Activated CD4-positive, alpha-beta memory T cell treated with anti-CD3 and anti-CD28 coated beads, Interleukin-2, amount 10 ng/mL, durations not matched to agents 7 days and 5 days (primary cell): Measurements from ENCODE around the gene TSKU. TPM values are rescaled to one million over a fixed set of nuclear protein-coding genes. Genes with fewer than 3 reads are reported as not detected.

Experiments used
- CTCF ChIA-PET: fragments of 350-600 bp; sonication (Branson Sonifier 250); formaldehyde crosslinking; loops from one replicate; lab custom pipeline; 2021; ENCODE audit warnings: antibody characterized with exemption, inconsistent platforms; lab: Charles Lee
- POLR2A ChIA-PET: fragments of 350-600 bp; sonication (Branson Sonifier 250); formaldehyde crosslinking; loops from one replicate; lab custom pipeline; 2021; ENCODE audit warnings: antibody characterized with exemption; lab: Charles Lee
- DNase-seq: peaks from one replicate; pipeline ENCODE4 v3.0.0-alpha.2; 2020
- H3K27ac Mint-ChIP-seq: one replicate; pipeline ENCODE4 v1.8.0; 2021; ENCODE audit warnings: mild to moderate bottlenecking, mixed read lengths
- H3K27me3 Mint-ChIP-seq: one replicate; pipeline ENCODE4 v1.8.0; 2021; ENCODE audit warnings: mixed read lengths
- H3K36me3 Mint-ChIP-seq: one replicate; pipeline ENCODE4 v1.8.0; 2021; ENCODE audit warnings: low read depth, mixed read lengths
- H3K4me1 Mint-ChIP-seq: one replicate; pipeline ENCODE4 v1.8.0; 2021; ENCODE audit warnings: mixed read lengths
- H3K4me3 Mint-ChIP-seq: one replicate; pipeline ENCODE4 v1.8.0; 2021; ENCODE audit warnings: mild to moderate bottlenecking, mixed read lengths
- H3K9me3 Mint-ChIP-seq: one replicate; pipeline ENCODE4 v1.8.0; 2021; ENCODE audit warnings: mixed read lengths
- total RNA-seq, 2 experiments: library from RNA; stranded (reverse); gene quantifications; one replicate each; pipeline ENCODE4 v1.2.3, GENCODE V29; 2021

TSKU gene
- total RNA-seq, 2 experiments from 2014 or later, result 0.85 to 1.2 TPM

DNA sequence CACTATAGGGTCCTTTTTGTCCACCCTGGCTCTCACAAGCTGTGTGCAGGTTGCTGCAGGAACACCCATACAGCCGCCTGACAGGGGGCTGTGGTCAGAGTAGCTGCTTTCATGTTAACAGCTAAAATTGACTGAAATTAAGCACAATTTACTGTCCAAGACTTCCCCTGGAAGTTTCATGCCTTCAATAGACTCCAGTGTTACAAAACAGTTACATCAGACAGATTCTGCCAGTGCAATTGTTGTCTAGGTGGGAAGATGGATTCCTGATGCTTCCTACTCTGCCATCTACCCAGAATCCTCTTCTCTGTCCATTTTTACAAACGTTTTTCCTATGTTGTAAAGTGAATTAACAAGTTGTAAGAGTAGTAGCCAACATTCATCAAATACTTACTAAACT lies 5.3 kb upstream of the TSKU start:
- Mint-ChIP-seq H3K27me3 (peaks cover 58% of the 10 kb centered on the region), H3K36me3 (peaks cover 13% of the 10 kb centered on the region), H3K9me3 (peaks cover 25% of the 10 kb centered on the region), H3K4me1 (peaks cover 12% of the 10 kb centered on the region), H3K27ac (no peak overlapping the region), H3K4me3 (no peak overlapping the region)
- ChIA-PET CTCF (no interaction called here), POLR2A (no interaction called here)
- DNase-seq, result no peak

DNA sequence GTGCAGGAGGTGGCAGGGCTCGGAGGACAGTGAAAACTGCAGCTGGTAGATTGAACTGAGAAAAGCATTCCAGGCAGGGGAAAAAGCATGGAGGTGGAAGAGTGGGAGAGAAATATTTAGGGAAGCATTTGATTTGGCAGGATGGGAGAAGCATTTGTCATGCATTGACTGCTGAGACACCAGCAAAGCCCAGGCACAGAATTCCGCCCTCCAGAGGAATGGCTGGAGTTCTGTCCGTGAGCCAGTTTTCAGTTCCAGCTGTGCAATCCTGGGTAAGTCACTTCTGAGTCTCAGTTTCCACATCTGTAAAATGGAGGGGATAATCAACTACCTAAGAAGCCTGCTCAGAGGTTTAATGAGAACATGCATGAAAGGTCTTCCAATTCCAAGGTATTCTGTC lies 4.3 kb upstream of the TSKU start:
- ChIA-PET POLR2A (no interaction called here), CTCF (interaction anchor here (1.1 kb wide), 1 partner anchor 20 kb away, joined by 3 read pairs; no protein-coding TSS in a partner anchor)
- Mint-ChIP-seq H3K36me3 (peaks cover 13% of the 10 kb centered on the region), H3K4me1 (peaks cover 12% of the 10 kb centered on the region), H3K27me3 (peaks cover 58% of the 10 kb centered on the region), H3K4me3 (no peak overlapping the region), H3K9me3 (peaks cover 25% of the 10 kb centered on the region), H3K27ac (no peak overlapping the region)
- DNase-seq, result no peak

DNA sequence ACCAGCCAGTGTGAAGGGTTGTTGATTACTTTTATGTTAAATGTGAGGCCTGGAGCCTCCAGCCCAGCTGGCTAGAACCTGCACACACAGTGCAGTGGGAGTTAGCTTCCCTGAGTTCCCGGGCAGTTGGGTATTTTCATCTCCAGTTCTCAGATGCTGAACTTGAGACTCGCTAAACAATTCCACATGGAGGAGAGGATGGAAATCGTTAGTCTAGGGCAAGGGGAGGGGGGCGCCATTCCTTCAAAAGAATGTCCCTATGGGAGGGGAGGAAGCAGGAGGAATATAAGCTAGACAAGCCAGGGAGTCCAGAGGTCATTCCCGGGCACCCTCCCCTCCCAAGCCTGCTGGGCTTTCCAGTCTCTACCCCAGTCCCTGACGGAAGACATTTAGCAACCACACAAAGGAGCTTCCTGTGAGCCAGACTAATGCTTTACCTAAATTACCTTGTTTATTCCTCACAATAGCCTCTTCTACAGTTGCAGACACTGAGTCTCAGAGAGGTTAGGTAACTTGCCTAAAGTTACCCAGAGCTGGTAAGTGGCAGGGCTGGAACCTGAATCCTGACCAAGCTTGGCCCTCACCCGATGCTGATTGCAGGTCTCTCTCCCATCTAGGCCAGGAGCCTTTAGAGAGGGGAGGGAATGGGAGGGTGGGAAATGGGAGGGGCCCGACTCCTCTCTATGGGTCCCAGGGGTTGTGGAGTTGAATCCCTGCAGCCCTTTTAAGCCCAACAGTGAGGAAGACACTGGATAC lies 1.9 kb upstream of the TSKU start:
- Mint-ChIP-seq H3K27ac (no peak overlapping the region), H3K36me3 (peaks cover 13% of the 10 kb centered on the region), H3K27me3 (peaks cover 73% of the 10 kb centered on the region), H3K4me1 (peaks cover 19% of the 10 kb centered on the region), H3K9me3 (peaks cover 19% of the 10 kb centered on the region), H3K4me3 (no peak overlapping the region)
- DNase-seq, result no peak
- POLR2A ChIA-PET, result interaction anchor here (1.6 to 1.7 kb wide), 2 partner anchors 12 to 54 kb away, joined by 3 to 5 read pairs; no protein-coding TSS in a partner anchor
- CTCF ChIA-PET, result interaction anchor here (0.6 to 1.8 kb wide), 4 partner anchors 17 to 78 kb away, joined by 3 to 5 read pairs (median 4); no protein-coding TSS in a partner anchor

DNA sequence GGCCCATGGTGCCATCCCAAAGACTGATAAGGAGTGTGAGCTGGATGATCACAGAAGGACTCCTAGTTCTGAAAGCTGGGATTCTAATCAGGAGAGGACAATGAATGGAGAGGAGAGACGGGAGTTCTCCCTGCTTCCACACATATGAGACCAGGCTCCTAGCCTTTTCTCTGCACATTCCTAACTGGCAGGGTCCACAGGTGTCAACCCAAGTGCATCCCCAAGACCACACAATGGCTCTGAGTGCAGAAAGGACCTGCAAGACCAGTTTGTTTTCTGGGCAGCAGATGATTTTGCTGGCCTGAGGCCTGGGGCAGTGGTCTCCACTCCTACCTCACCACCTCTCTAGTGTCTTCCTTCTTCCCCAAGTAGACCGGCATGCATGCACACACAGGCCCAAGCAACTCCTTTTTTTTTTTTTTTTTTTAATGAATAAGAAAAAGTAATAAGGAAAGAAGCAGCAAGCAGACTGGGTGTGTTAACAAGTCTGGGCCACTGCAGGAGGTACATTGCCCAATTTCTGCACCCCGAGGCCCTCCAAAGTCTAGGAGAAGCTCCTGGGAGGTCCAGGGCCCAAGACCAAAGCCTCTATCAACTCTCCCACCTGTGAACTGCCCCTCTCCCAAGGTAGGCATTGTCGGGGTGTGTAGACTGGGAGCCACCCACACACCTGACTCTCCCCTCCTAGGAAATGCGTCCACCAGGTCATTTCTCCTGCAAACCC lies 1.2 kb upstream of the TSKU start:
- Mint-ChIP-seq H3K27ac (no peak overlapping the region), H3K4me1 (peaks cover 19% of the 10 kb centered on the region), H3K4me3 (peak overlapping the region; percentile 82), H3K27me3 (peaks cover 70% of the 10 kb centered on the region), H3K36me3 (peaks cover 6% of the 10 kb centered on the region), H3K9me3 (peaks cover 11% of the 10 kb centered on the region)
- no peak for DNase-seq
- CTCF ChIA-PET, result interaction anchor here (0.6 to 1.8 kb wide), 8 partner anchors 12 to 77 kb away, joined by 3 to 6 read pairs (median 4); no protein-coding TSS in a partner anchor
- POLR2A ChIA-PET, result interaction anchor here (1.0 to 1.7 kb wide), 6 partner anchors 11 to 53 kb away, joined by 3 to 5 read pairs (median 3); no protein-coding TSS in a partner anchor

DNA sequence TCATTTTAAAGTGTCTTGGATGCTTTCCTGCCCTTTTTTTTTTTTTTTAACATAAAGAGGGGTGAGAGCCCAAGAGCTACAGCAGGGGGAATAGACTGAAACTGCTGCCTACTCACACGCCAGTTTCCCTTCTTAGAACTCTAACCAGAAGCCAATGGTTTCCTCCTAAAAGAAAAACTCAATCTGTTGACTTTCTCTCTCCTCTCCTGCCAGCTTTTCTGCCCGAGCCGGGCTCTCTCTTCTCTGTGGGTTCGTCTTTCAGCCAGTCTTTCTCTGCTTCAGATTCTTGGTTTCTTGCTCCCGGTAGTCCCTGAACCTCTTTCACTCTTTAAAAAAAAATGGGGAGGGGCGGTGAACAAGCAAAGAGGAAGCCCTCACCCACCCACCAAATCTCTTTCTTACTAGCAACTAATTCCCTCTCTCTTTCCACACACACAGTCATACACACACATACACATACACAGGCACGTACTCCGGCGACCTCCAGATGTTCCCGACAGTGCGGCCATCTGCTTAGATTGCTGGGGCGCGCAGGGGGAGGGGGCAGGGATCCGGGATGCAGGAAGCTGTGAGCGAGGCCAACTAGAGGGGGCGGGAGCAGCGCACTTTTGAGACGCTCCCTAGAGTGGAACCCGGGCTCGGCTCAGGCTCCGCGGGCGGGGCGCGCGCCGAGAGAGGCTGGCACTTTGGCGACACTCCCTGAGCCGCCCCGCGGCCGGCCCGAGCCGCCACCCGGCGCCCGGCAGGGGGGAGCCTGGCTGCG lies 444 bp upstream of the TSKU start:
- POLR2A ChIA-PET, result interaction anchor here (1.0 to 1.7 kb wide), 5 partner anchors 12 to 22 kb away, joined by 3 to 5 read pairs (median 3); no protein-coding TSS in a partner anchor
- peaks cover 5% of the 10 kb centered on the region for H3K9me3 Mint-ChIP-seq
- H3K4me1 Mint-ChIP-seq, result peaks cover 19% of the 10 kb centered on the region
- H3K27ac Mint-ChIP-seq, result peak overlapping the region; percentile 69
- no peaks in the 10 kb centered on the region for H3K36me3 Mint-ChIP-seq
- CTCF ChIA-PET, result interaction anchor here (0.9 to 1.8 kb wide), 6 partner anchors 12 to 49 kb away, joined by 3 to 6 read pairs (median 4); no protein-coding TSS in a partner anchor
- H3K4me3 Mint-ChIP-seq, result peak overlapping the region; percentile 82
- peak; percentile 72 for DNase-seq
- peaks cover 66% of the 10 kb centered on the region for H3K27me3 Mint-ChIP-seq

DNA sequence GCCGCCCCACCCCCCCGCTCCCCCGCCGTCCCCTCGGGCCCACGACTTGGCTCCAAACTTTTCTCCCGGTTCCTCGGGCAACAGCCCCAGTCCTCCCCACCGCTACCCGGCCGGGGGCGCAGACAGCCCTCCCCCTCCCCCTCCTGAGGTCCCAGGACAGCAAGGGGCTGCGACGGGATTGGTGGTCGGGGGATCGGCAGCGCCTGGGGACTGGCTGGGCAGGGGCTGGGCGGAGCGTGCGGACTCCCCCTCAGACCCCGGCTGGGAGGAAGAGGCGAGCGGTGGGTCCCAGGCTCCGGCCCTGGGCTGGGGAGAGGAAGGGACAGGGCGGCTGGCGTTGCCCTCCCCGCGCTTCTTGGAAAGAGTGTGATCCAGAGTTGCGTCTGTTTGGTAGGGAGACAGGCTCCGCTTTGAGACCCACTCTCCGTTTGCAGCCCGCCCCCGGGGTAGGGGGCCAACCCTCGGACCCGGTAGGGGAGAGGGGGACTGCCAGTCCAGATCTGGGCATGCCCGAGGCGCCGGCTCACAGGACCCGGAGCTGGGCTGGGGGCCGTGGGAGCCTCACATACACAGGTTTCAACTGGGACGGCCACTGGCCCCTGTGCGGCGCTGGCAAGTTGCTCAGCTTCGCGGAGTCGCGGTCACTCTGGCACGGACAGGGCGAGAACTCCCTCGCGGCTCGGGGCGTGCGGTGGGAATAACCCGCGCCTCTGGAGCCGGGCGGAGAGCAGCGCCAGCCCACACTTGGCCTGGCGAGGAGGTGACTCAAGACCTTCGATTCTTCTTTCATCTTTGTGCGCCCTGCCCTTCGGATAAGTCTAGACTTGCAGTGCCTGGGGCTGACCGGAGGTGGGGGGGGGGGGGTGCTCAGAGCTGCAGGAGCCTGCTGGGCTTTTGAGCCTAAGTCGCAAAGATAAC lies 999 bp downstream of the TSKU start:
- no peak for DNase-seq
- H3K27me3 Mint-ChIP-seq, result peaks cover 55% of the 10 kb centered on the region
- H3K36me3 Mint-ChIP-seq, result no peaks in the 10 kb centered on the region
- ChIA-PET CTCF (no interaction called here), POLR2A (no interaction called here)
- H3K4me3 Mint-ChIP-seq, result no peak overlapping the region
- H3K4me1 Mint-ChIP-seq, result peaks cover 19% of the 10 kb centered on the region
- no peak overlapping the region for H3K27ac Mint-ChIP-seq
- no peaks in the 10 kb centered on the region for H3K9me3 Mint-ChIP-seq

DNA sequence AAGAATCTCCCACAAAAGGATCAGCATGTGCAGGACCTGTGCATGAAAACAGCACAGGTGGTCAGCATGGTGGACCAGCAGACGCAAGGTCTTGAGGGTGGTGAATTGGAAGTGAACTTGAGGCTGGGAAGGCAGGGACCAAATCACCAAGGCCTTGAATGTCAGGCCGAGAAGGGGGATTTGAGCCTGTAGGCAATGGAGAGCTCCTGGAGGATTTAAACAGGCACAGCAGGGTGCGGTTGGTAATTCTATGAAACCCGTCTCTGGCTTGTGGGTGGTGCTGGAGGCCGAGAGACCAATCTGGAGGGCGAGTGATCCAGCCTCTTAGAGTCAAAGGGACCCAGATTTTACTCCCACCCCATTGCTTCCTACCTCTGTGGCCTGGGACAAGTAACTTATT lies 2.4 kb downstream of the TSKU start:
- no peaks in the 10 kb centered on the region for H3K36me3 Mint-ChIP-seq
- peaks cover 19% of the 10 kb centered on the region for H3K4me1 Mint-ChIP-seq
- CTCF ChIA-PET, result no interaction called here
- POLR2A ChIA-PET, result no interaction called here
- no peak overlapping the region for H3K4me3 Mint-ChIP-seq
- H3K9me3 Mint-ChIP-seq, result no peaks in the 10 kb centered on the region
- peaks cover 42% of the 10 kb centered on the region for H3K27me3 Mint-ChIP-seq
- H3K27ac Mint-ChIP-seq, result no peak overlapping the region
- DNase-seq, result no peak

DNA sequence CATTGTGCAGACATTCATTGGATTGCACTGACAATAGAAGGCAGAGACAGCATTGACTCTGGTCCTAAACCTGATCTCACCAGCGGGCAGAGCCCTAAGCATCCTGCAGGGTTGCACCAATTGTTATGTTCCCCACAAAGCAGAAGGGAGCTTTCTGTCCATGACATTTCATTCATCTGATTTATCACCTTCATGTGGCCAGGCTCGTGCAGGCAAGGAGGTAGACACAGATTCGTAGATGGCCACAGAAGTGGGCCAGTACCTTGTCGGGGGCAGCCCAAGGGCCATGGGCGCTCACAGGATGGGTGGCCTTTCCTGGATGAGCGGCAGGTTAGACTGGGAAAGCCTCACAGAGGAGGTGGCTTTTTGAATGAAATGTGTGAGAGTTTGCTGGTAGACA lies 2.9 kb downstream of the TSKU start:
- Mint-ChIP-seq H3K4me3 (no peak overlapping the region), H3K36me3 (no peaks in the 10 kb centered on the region), H3K9me3 (no peaks in the 10 kb centered on the region), H3K27ac (no peak overlapping the region), H3K27me3 (peaks cover 39% of the 10 kb centered on the region), H3K4me1 (peaks cover 18% of the 10 kb centered on the region)
- ChIA-PET POLR2A (no interaction called here), CTCF (no interaction called here)
- DNase-seq, result no peak

DNA sequence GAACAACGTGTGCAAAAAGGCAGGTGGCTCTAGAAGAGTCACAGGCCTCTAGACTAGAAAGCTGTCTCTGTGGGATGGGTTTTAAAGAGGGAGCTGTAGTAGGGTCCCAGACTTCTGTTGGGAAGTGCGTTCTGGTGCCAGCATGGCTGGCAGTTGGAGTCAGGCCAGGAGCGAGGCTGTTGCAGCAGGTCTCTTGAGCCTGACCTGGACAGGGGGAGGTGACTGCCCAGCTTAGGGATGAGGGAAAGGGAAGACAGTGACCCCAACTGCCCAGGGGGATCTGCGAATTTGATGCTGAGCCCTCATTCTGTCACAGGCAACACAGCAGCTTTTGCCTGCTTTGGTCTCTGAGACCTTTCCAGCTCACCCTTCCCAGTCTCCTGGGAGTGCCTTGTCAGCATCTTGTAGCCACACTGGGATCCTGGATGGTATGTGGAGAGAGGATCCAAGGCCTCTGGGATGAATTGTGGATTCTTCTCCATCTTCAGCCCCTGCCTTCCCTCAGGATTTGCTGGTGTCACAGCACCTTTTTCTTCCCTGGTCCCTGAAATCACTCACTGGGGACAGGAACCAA lies 3.4 kb downstream of the TSKU start:
- no peak for DNase-seq

DNA sequence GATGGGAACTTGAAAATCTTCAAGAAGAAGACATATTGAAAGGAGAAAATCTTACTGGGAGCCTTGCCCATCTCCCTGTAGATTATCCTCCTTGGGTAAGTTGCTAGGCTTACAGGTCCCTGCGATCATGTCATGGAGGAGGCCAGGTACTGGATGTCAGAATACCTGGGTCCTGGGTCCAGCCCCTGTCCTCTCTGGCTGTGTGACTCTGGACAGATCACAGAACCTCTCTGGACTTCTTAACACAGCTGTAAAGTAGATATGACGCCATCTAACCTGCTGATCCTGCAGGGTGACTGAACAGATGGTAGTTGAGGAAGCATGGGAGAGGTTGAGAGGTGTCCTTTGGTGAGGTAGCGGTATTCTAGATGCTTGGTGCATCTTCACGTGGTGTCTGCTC lies 4.1 kb downstream of the TSKU start:
- Mint-ChIP-seq H3K27ac (no peak overlapping the region), H3K9me3 (no peaks in the 10 kb centered on the region), H3K4me3 (no peak overlapping the region), H3K27me3 (peaks cover 41% of the 10 kb centered on the region), H3K4me1 (peaks cover 13% of the 10 kb centered on the region), H3K36me3 (no peaks in the 10 kb centered on the region)
- no peak for DNase-seq
- ChIA-PET CTCF (interaction anchor here (1.4 kb wide), 1 partner anchor 11 kb away, joined by 5 read pairs; no protein-coding TSS in a partner anchor), POLR2A (no interaction called here)

More for the DNA sequence above, 3.4 kb downstream of the TSKU start:
- H3K4me1 Mint-ChIP-seq, result peaks cover 16% of the 10 kb centered on the region
- H3K4me3 Mint-ChIP-seq, result no peak overlapping the region
- peaks cover 38% of the 10 kb centered on the region for H3K27me3 Mint-ChIP-seq
- ChIA-PET POLR2A (no interaction called here), CTCF (no interaction called here)
- no peak overlapping the region for H3K27ac Mint-ChIP-seq
- no peaks in the 10 kb centered on the region for H3K9me3 Mint-ChIP-seq
- no peaks in the 10 kb centered on the region for H3K36me3 Mint-ChIP-seq

DNA sequence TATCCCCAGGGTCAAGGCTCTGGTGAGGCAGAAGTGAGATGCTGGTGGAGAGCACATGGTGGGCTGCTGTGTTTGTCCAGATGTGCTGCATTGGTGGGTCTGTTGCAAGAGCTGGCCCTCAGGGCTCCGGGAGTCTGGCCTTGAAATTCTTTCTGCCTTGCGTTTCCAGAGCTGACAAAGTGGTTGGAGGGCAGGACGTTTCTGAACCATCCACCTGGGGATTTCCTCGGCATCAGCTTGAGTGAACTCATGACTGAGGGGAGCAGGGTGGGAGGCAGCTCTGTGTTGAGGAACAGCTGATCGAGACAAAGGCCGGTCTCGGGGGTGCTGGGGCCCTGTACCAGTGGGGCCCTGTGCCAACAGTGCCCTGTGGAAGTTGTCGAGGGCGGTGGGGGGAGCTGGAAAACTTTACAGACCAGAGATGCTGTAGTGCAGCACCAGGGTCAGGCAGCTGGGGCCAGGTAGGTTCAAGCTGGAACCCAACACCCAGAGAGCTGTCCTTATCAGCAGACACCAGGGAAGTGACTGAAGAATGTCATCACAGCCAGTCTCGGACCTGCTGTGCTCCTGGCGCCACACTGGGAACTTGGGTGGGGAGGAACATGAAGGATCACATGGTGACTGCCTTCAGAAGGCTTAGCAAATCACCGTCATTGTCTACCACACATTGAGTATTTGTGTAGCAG lies 4.9 kb downstream of the TSKU start:
- H3K4me1 Mint-ChIP-seq, result peaks cover 6% of the 10 kb centered on the region
- ChIA-PET POLR2A (no interaction called here), CTCF (interaction anchor here (0.7 to 1.4 kb wide), 2 partner anchors 10 to 65 kb away, joined by 3 to 5 read pairs; no protein-coding TSS in a partner anchor)
- DNase-seq, result no peak
- H3K27me3 Mint-ChIP-seq, result peaks cover 39% of the 10 kb centered on the region
- H3K36me3 Mint-ChIP-seq, result no peaks in the 10 kb centered on the region
- H3K27ac Mint-ChIP-seq, result no peak overlapping the region
- H3K9me3 Mint-ChIP-seq, result no peaks in the 10 kb centered on the region
- no peak overlapping the region for H3K4me3 Mint-ChIP-seq
